Raji (cell line): ENCODE data around the gene CLMN.

Source experiments
- POLR2A ChIP-seq: IDR thresholded peaks from 2 replicates; pipeline ENCODE4 v1.6.1; 2011; ENCODE audit warnings: low read depth, low read length, control low read depth; ENCODE audit not compliant: insufficient read depth

Gene CLMN

GRCh38 chr14:95331708-95332408 lies 12.2 kb upstream of the CLMN start:
- TF ChIP-seq POLR2A, result no peak

- TF ChIP-seq POLR2A, result no peak
These were observed 11.1 kb upstream of the CLMN start for GRCh38 chr14:95330591-95331370.

GRCh38 chr14:95329941-95330340 lies 10.2 kb upstream of the CLMN start:
- TF ChIP-seq POLR2A, result no peak

GRCh38 chr14:95328729-95329503 lies 9.2 kb upstream of the CLMN start:
- no peak for TF ChIP-seq POLR2A

- TF ChIP-seq POLR2A, result no peak
These were observed 8.1 kb upstream of the CLMN start for GRCh38 chr14:95327558-95328374.

DNA sequence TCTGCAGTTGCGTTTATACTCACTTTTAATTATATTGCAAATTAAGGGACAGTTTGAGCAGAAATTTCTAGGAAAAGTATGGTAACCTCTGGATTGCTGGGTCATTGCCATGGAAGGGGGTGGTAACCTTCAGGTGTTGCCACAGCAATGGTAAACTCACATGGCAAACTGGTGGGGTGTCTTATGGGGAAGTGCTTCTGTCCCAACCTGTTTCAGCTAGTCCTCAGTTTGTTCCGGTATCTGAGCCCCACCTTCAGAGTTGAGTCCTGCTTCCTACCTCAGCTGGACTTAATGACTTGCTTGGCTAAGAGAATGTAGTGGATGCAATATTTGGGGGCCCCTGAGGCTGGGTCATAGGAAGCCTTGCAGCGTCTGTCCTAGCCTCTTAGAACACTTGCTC lies 7.3 kb upstream of the CLMN start:
- no peak for TF ChIP-seq POLR2A

GRCh38 chr14:95323917-95324316 lies 4.2 kb upstream of the CLMN start:
- TF ChIP-seq POLR2A, result no peak

GRCh38 chr14:95323361-95323760 lies 3.7 kb upstream of the CLMN start:
- no peak for TF ChIP-seq POLR2A

GRCh38 chr14:95322651-95323050 lies 2.9 kb upstream of the CLMN start:
- no peak for TF ChIP-seq POLR2A

DNA sequence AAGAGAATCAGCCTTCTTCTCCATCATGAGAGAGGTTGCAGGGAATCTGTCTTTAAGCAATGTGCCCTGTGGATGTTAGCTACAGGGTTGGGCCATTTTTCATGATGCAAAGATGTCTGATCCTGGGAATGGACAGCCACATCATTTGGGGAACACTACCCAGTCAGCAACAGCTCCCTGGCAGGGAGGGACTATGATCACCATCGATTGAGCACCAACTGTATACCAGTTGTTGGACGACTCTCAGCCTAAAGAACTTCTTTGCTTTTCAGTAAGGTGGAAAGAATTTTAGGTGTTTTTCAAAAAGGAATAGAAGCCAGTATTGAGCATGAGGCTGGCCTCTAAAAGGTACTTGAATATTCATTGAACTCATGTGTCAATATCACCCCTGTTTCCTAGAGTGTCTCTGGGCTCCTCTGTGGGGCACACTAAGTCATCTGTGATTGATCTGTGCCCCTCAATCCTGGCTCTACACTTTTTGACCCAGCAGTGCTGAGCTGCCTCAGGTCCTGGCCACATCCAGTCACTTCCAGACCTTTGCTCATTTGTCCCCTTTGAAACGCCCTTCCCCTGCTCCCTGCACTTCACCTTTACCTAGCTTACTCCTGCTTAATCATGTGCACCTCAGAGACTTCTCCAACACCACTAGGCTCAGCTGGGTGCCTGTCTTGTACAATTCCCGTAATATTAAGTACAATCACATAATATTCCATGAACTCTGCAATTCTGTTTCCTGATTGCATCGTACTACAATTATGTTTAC lies 2.2 kb upstream of the CLMN start:
- TF ChIP-seq POLR2A, result no peak

DNA sequence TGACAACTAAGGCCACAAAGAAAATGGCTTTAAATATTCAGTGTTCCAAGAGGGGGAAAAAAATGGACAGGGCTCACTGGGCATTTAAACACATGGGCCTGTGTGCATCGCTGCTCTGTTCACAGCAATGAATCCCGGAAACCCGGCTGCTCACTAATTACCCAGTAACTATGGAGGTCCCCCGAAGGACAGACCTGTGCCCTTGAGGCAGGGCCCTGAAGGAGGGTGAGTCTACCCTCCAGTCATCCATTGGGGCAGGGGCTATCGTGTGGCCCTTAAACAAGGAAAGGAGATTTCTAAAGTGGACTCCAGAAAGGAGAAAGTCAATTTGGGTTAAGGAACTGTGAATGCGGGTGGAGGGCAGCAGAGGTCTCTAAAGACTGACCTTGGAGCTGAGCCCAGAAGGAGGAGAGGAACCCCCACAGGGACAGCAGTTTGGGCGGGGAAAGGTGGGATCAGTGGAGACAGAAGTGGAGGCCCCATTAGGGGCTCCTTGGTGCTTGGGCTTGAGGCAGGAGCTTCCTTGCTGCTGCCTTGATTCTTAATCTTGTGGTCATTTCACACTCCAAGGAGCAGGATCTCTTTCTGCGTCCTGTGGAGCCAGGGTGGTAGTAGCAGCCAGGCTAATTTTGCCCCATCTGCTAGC lies 1.4 kb upstream of the CLMN start:
- no peak for TF ChIP-seq POLR2A

GRCh38 chr14:95320078-95320895 lies 579 bp upstream of the CLMN start:
- no peak for TF ChIP-seq POLR2A
